Loucy (cell line): ENCODE results near the gene PPIP5K2.

Experiments used
- H2AFZ ChIP-seq: fragments of 200-600 bp; sonication (generic); 2 replicates; pipeline ENCODE4 v1.6.0; 2016; ENCODE audit warnings: antibody characterized with exemption, mild to moderate bottlenecking, low read length, moderate library complexity
- H3F3A ChIP-seq: fragments of 200-600 bp; 2 replicates; pipeline ENCODE4 v1.6.0; 2016; ENCODE audit warnings: antibody characterized with exemption, low read depth, mild to moderate bottlenecking
- H3K27me3 ChIP-seq: fragments of 200-600 bp; sonication (generic); 2 replicates; pipeline ENCODE4 v1.6.1; 2014; ENCODE audit warnings: low read length, mild to moderate bottlenecking; ENCODE audit not compliant: insufficient read depth, poor library complexity, severe bottlenecking
- H3K36me3 ChIP-seq: fragments of 200-600 bp; sonication (generic); 2 replicates; pipeline ENCODE4 v1.6.1; 2016; ENCODE audit warnings: low read length; ENCODE audit not compliant: insufficient read depth
- H3K4me1 ChIP-seq: fragments of 200-600 bp; sonication (generic); 2 replicates; pipeline ENCODE4 v1.5.1; 2014; ENCODE audit warnings: low read length, mild to moderate bottlenecking; ENCODE audit not compliant: insufficient read depth, poor library complexity, severe bottlenecking
- H3K4me2 ChIP-seq: fragments of 200-600 bp; sonication (generic); 2 replicates; pipeline ENCODE4 v1.6.0; 2014; ENCODE audit warnings: antibody characterized with exemption, low read length, low read depth, mild to moderate bottlenecking; ENCODE audit not compliant: poor library complexity, severe bottlenecking
- H3K4me3 ChIP-seq: fragments of 200-600 bp; sonication (generic); 2 replicates; pipeline ENCODE4 v1.5.1; 2014; ENCODE audit warnings: low read length, mild to moderate bottlenecking, mixed read lengths; ENCODE audit not compliant: poor library complexity, severe bottlenecking
- H3K79me2 ChIP-seq: fragments of 200-600 bp; sonication (generic); 2 replicates; pipeline ENCODE4 v1.6.1; 2014; ENCODE audit warnings: low read length; ENCODE audit not compliant: insufficient read depth
- H3K9ac ChIP-seq: fragments of 200-600 bp; sonication (generic); 2 replicates; pipeline ENCODE4 v1.6.0; 2014; ENCODE audit warnings: mild to moderate bottlenecking, low read depth, low read length, moderate library complexity; ENCODE audit not compliant: poor library complexity, severe bottlenecking
- H3K9me2 ChIP-seq: fragments of 200-600 bp; sonication (generic); replicated peaks from 2 replicates; pipeline ENCODE4 v1.6.1; 2016; ENCODE audit warnings: low read depth, low read length, mixed read lengths
- H3K9me3 ChIP-seq: fragments of 200-600 bp; sonication (generic); 2 replicates; pipeline ENCODE4 v1.6.1; 2014; ENCODE audit warnings: mild to moderate bottlenecking, antibody characterized with exemption, low read length, low read depth; ENCODE audit not compliant: insufficient read depth
- H4K20me1 ChIP-seq: fragments of 200-600 bp; sonication (generic); 2 replicates; pipeline ENCODE4 v1.6.0; 2014; ENCODE audit warnings: antibody characterized with exemption, low read length, mild to moderate bottlenecking; ENCODE audit not compliant: insufficient read depth, poor library complexity, severe bottlenecking
- CTCF ChIP-seq: fragments of 200-600 bp; sonication (generic); conservative IDR thresholded peaks from 2 replicates; pipeline ENCODE4 v1.5.1; 2014; ENCODE audit warnings: mild to moderate bottlenecking, antibody characterized with exemption, low read length
- EZH2phosphoT487 ChIP-seq: fragments of 200-600 bp; IDR thresholded peaks from 2 replicates; pipeline ENCODE4 v1.6.1; 2018; ENCODE audit warnings: antibody characterized with exemption, mild to moderate bottlenecking, moderate library complexity, borderline replicate concordance

The PPIP5K2 gene

DNA sequence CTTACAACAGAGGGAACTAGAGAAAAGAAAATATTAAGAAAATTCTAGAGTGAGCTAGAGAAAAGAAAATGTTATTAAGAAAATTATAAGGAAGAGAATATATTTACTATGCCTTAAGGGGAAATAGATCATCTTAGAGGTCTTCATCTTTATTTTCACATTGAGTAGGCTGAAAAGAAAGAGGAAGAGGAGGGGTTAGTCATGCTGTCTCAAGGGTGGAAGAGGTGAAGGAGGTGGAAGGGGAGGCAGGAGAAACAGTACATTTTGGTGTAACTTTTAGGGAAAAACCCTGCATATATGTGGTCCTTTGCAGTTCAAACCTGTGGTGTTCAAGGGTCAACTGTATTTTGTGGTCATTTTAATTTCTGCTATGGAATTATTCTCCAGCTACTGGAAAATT lies 46.6 kb downstream of the PPIP5K2 start:
- Histone ChIP-seq H4K20me1 (no peaks in the 10 kb centered on the region), H3K9me2 (no peaks in the 10 kb centered on the region), H3K27me3 (no peaks in the 10 kb centered on the region), H3F3A (no peaks in the 10 kb centered on the region), H3K36me3 (0 out of 2 replicates have a peak, but pooled peaks cover 10% of the 10 kb centered on the region), H3K9me3 (no peaks in the 10 kb centered on the region), H3K9ac (no peak overlapping the region), H3K4me2 (no peak overlapping the region), H3K4me3 (no peak overlapping the region), H3K79me2 (no peaks in the 10 kb centered on the region), H2AFZ (no peak overlapping the region), H3K4me1 (no peaks in the 10 kb centered on the region)
- no peak for TF ChIP-seq EZH2phosphoT487
- TF ChIP-seq CTCF: no peak

- H3K9me2 ChIP-seq: no peaks in the 10 kb centered on the region
- H3K9ac ChIP-seq: no peak overlapping the region
- TF ChIP-seq EZH2phosphoT487: no peak
- H3K9me3 ChIP-seq: no peaks in the 10 kb centered on the region
- H4K20me1 ChIP-seq: no peaks in the 10 kb centered on the region
- no peaks in the 10 kb centered on the region for H3K79me2 ChIP-seq
- no peak overlapping the region for H3K4me3 ChIP-seq
- no peaks in the 10 kb centered on the region for H3K4me1 ChIP-seq
- H3K36me3 ChIP-seq: no peaks in the 10 kb centered on the region
- H2AFZ ChIP-seq: no peak overlapping the region
- H3K27me3 ChIP-seq: no peaks in the 10 kb centered on the region
- H3F3A ChIP-seq: no peaks in the 10 kb centered on the region
- no peak overlapping the region for H3K4me2 ChIP-seq
Measured at GRCh38 chr5:103174147-103174546, 54.0 kb downstream of the PPIP5K2 start.

GRCh38 chr5:103177543-103177942 lies 57.4 kb downstream of the PPIP5K2 start:
- Histone ChIP-seq H4K20me1 (no peaks in the 10 kb centered on the region), H3K27me3 (no peaks in the 10 kb centered on the region), H3K36me3 (no peaks in the 10 kb centered on the region), H3F3A (no peaks in the 10 kb centered on the region), H3K4me2 (no peak overlapping the region), H3K79me2 (no peaks in the 10 kb centered on the region), H3K9ac (no peak overlapping the region), H3K9me3 (no peaks in the 10 kb centered on the region), H2AFZ (no peak overlapping the region), H3K4me3 (no peak overlapping the region), H3K4me1 (no peaks in the 10 kb centered on the region), H3K9me2 (no peaks in the 10 kb centered on the region)
- TF ChIP-seq CTCF (no peak), EZH2phosphoT487 (no peak)

- H3K9me3 ChIP-seq: no peaks in the 10 kb centered on the region
- no peaks in the 10 kb centered on the region for H3F3A ChIP-seq
- H3K4me1 ChIP-seq: no peaks in the 10 kb centered on the region
- no peaks in the 10 kb centered on the region for H4K20me1 ChIP-seq
- no peaks in the 10 kb centered on the region for H3K36me3 ChIP-seq
- no peak overlapping the region for H3K4me2 ChIP-seq
- no peak overlapping the region for H3K9ac ChIP-seq
- no peaks in the 10 kb centered on the region for H3K79me2 ChIP-seq
- H3K27me3 ChIP-seq: no peaks in the 10 kb centered on the region
- TF ChIP-seq CTCF: no peak
- TF ChIP-seq EZH2phosphoT487: no peak
- no peak overlapping the region for H2AFZ ChIP-seq
- H3K4me3 ChIP-seq: no peak overlapping the region
- no peaks in the 10 kb centered on the region for H3K9me2 ChIP-seq
Measured at GRCh38 chr5:103178167-103178566, 58.1 kb downstream of the PPIP5K2 start.
